Gastrocnemius medialis (tissue), 4 donors: Measurements from ENCODE around the gene FAM118B. TPM values are rescaled to one million over a fixed set of nuclear protein-coding genes. Genes with fewer than 3 reads are reported as not detected.

Source experiments
- ATAC-seq, 2 donors: fragments of 150-250 bp; one replicate each; pipeline ENCODE4 v1.9.1; 2016
- DNase-seq, 2 donors: peaks; one replicate each; pipeline ENCODE4 v3.0.0-alpha.2; 2019
- H3K27ac ChIP-seq, 4 donors: fragments of 200-600 bp; sonication (generic); 1 replicate in 1 of 4; 2 replicates in 3 of 4; pipeline ENCODE4 v1.5.1; 2016 to 2018; ENCODE audit warnings: mild to moderate bottlenecking in 2 of 4, moderate library complexity in 1 of 4
- H3K27me3 ChIP-seq, 3 donors: fragments of 200-600 bp; sonication (generic) in 2 of 3; 1 replicate in 1 of 3; 2 replicates in 2 of 3; pipeline versions ENCODE4 v1.5.1 to v1.6.0; 2016 to 2019; ENCODE audit warnings: mild to moderate bottlenecking in 1 of 3, moderate library complexity in 1 of 3
- H3K36me3 ChIP-seq, 2 donors: fragments of 200-600 bp; sonication (generic) in 1 of 2; one replicate each; pipeline ENCODE4 v1.5.1; 2017 to 2018
- H3K4me1 ChIP-seq, 2 donors: fragments of 200-600 bp; sonication (generic) in 1 of 2; one replicate each; pipeline ENCODE4 v1.5.1; 2016 to 2017; ENCODE audit warnings: mild to moderate bottlenecking in 2 of 2
- H3K4me3 ChIP-seq, 4 donors: fragments of 200-600 bp; sonication (generic) in 3 of 4; 1 replicate in 1 of 4; 2 replicates in 3 of 4; pipeline ENCODE4 v1.5.1; 2016 to 2019; ENCODE audit warnings: mild to moderate bottlenecking in 2 of 4
- H3K9me3 ChIP-seq, 3 donors: fragments of 200-600 bp; sonication (generic) in 2 of 3; 1 replicate in 1 of 3; 2 replicates in 2 of 3; pipeline ENCODE4 v1.5.1; 2016 to 2019
- CTCF ChIP-seq, 5 experiments: fragments of 450-650 bp in 3 of 5; fragments of 200-600 bp in 2 of 5; sonication (generic) in 2 of 5; IDR thresholded peaks in 4 of 5; conservative IDR thresholded peaks in 1 of 5; 1 replicate in 4 of 5; 2 replicates in 1 of 5; pipeline ENCODE4 v1.5.1; 2016 to 2019; ENCODE audit warnings: antibody characterized with exemption in 5 of 5, mild to moderate bottlenecking in 3 of 5, moderate library complexity in 3 of 5
- POLR2A ChIP-seq, 2 donors: fragments of 450-650 bp; IDR thresholded peaks; one replicate each; pipeline ENCODE4 v1.6.1; 2017; ENCODE audit warnings: antibody characterized with exemption in 2 of 2, mild to moderate bottlenecking in 2 of 2, moderate library complexity in 2 of 2
- in situ Hi-C, 4 donors: fragments of 200-750 bp; cut with MboI; loops; one replicate each; pipeline versions ENCODE4 v1.15.0 to v1.8.0; 2017; ENCODE audit warnings: low sequenced_read_pairs in 4 of 4
- intact Hi-C: fragments of 100-400 bp; cut with DNase I; formaldehyde crosslinking; loops from one replicate; pipeline ENCODE4 v1.15.1; 2023; ENCODE audit warnings: low total_unique reads
- total RNA-seq, 4 donors: library from RNA; depleted of rRNA; stranded (reverse); fragments of >200 nt; gene quantifications; one replicate each; pipeline versions ENCODE4 v1.1.0 to v1.2.3, GENCODE V29; 2016

FAM118B gene
- total RNA-seq, 4 donors from 2014 or later = 13.6 to 32.2 (median 23.2) TPM

- Histone ChIP-seq H3K4me1 (peaks cover 26 to 29% of the 10 kb centered on the region in 2 donors), H3K27me3 (no peaks in the 10 kb centered on the region), H3K36me3 (no peaks in the 10 kb centered on the region), H3K27ac (no peak overlapping the region), H3K4me3 (no peak overlapping the region), H3K9me3 (no peaks in the 10 kb centered on the region)
- DNase-seq = no peak
- in situ Hi-C loops = loop anchor here in 2 of 4 donors (10.0 to 25.0 kb wide), 2 partner anchors 57 to 630 kb away; partner anchors contain the start of gene STT3A (in 1 of the 2)
- ATAC-seq = no peak
- TF ChIP-seq CTCF (IDR thresholded peaks at IDR 0.05 in 4 of 5, conservative IDR thresholded peaks at IDR 0.05 in 1 of 5) = no peak
- no peak for TF ChIP-seq POLR2A (IDR thresholded peaks at IDR 0.05)
- intact Hi-C loops = no loop called here
These were observed 5.9 kb downstream of the FAM118B start for GRCh38 chr11:126217491-126217890.

- peaks cover 11 to 12% of the 10 kb centered on the region in 2 donors for H3K4me1 ChIP-seq
- no peak overlapping the region for H3K4me3 ChIP-seq
- no peaks in the 10 kb centered on the region for H3K36me3 ChIP-seq
- ATAC-seq = no peak
- H3K27ac ChIP-seq = no peak overlapping the region
- DNase-seq = no peak
- H3K27me3 ChIP-seq = no peaks in the 10 kb centered on the region
- intact Hi-C loops = no loop called here
- no peaks in the 10 kb centered on the region for H3K9me3 ChIP-seq
- TF ChIP-seq CTCF (IDR thresholded peaks at IDR 0.05 in 4 of 5, conservative IDR thresholded peaks at IDR 0.05 in 1 of 5) (no peak), POLR2A (IDR thresholded peaks at IDR 0.05) (no peak)
- in situ Hi-C loops = loop anchor here in 2 of 4 donors (10.0 to 25.0 kb wide), 2 partner anchors 55 to 632 kb away; partner anchors contain the start of gene STT3A (in 1 of the 2)
These were observed 8.0 kb downstream of the FAM118B start for GRCh38 chr11:126219547-126219946.

GRCh38 chr11:126224647-126225294 lies 13.2 kb downstream of the FAM118B start:
- H3K27me3 ChIP-seq = no peaks in the 10 kb centered on the region
- H3K27ac ChIP-seq = no peak overlapping the region
- no peak for ATAC-seq
- TF ChIP-seq POLR2A (IDR thresholded peaks at IDR 0.05) (no peak), CTCF (IDR thresholded peaks at IDR 0.05 in 4 of 5, conservative IDR thresholded peaks at IDR 0.05 in 1 of 5) (no peak)
- no peak overlapping the region for H3K4me3 ChIP-seq
- no peaks in the 10 kb centered on the region for H3K9me3 ChIP-seq
- no peak for DNase-seq
- H3K36me3 ChIP-seq = no peaks in the 10 kb centered on the region
- intact Hi-C loops = no loop called here
- H3K4me1 ChIP-seq = peaks cover 0 to 3% of the 10 kb centered on the region in 2 donors
- in situ Hi-C loops = loop anchor here in 2 of 4 donors (25.0 kb wide), 2 partner anchors 612 to 637 kb away; partner anchors contain the start of gene STT3A (in 1 of the 2)

- ATAC-seq (no peak), DNase-seq (no peak)
- intact Hi-C loops (no loop called here), in situ Hi-C loops (loop anchor here in 1 of 4 donors (25.0 kb wide), 1 partner anchor 613 kb away; no protein-coding TSS in a partner anchor)
- TF ChIP-seq CTCF (IDR thresholded peaks at IDR 0.05 in 4 of 5, conservative IDR thresholded peaks at IDR 0.05 in 1 of 5) (no peak), POLR2A (IDR thresholded peaks at IDR 0.05) (no peak)
- H3K27me3 ChIP-seq = no peaks in the 10 kb centered on the region
- H3K4me1 ChIP-seq = peaks cover 0 to 3% of the 10 kb centered on the region in 2 donors
- H3K36me3 ChIP-seq = no peaks in the 10 kb centered on the region
- no peak overlapping the region for H3K27ac ChIP-seq
- no peaks in the 10 kb centered on the region for H3K9me3 ChIP-seq
- no peak overlapping the region for H3K4me3 ChIP-seq
These were observed 13.7 kb downstream of the FAM118B start for GRCh38 chr11:126225295-126225665.
